IMR-90 (cell line): ENCODE measurements around the gene DOCK6. TPM values are rescaled to one million over a fixed set of nuclear protein-coding genes. Genes with fewer than 3 reads are reported as not detected.

Source experiments
- ATAC-seq: fragments of 200-7000 bp; cut with Tn5 transposase; 2 replicates; pipeline ENCODE4 v1.9.1; 2020; ENCODE audit warnings: low read depth, mild to moderate bottlenecking, moderate library complexity
- BruUV-seq: library from RNA; stranded (reverse); fragments of 400-500 nt; replicated peaks from 2 replicates; lab custom pipeline; 2021; lab: Mats Ljungman, UMichigan
- CTCF ChIA-PET: fragments of 300-600 bp; formaldehyde crosslinking; extraction: SDS; loops from one replicate; lab custom pipeline; 2021; ENCODE audit warnings: antibody characterized with exemption; lab: Yijun Ruan, JAX
- POLR2A ChIA-PET: fragments of 300-600 bp; sonication (Branson Sonifier 250); formaldehyde crosslinking; loops from one replicate; lab custom pipeline; 2022; ENCODE audit warnings: antibody characterized with exemption; ENCODE audit not compliant: unreplicated experiment; lab: Charles Lee
- DNase-seq: peaks from one replicate; pipeline ENCODE4 v3.0.0; 2013
- H2AFZ ChIP-seq: replicated peaks from 2 replicates; pipeline ENCODE3; 2013; ENCODE audit warnings: low read length, mild to moderate bottlenecking; ENCODE audit not compliant: poor library complexity
- H2AK5ac ChIP-seq: 2 replicates; pipeline ENCODE4 v1.6.1; 2013; ENCODE audit warnings: low read depth, low read length, inconsistent platforms
- H2AK9ac ChIP-seq: replicated peaks from 2 replicates; pipeline ENCODE3; 2013; ENCODE audit warnings: mild to moderate bottlenecking, low read depth, low read length, moderate library complexity; ENCODE audit not compliant: poor library complexity
- H2BK120ac ChIP-seq: 2 replicates; pipeline ENCODE4 v1.6.1; 2013; ENCODE audit warnings: low read depth, low read length, inconsistent platforms
- H2BK15ac ChIP-seq: 3 replicates; pipeline ENCODE4 v1.6.1; 2013; ENCODE audit warnings: low read depth, low read length, inconsistent platforms
- H2BK20ac ChIP-seq: 2 replicates; pipeline ENCODE4 v1.6.1; 2013; ENCODE audit warnings: low read depth, mild to moderate bottlenecking, inconsistent platforms, low read length, moderate library complexity
- H2BK5ac ChIP-seq: 2 replicates; pipeline ENCODE4 v1.6.1; 2013; ENCODE audit warnings: mild to moderate bottlenecking, low read depth, low read length, inconsistent platforms; ENCODE audit not compliant: poor library complexity, severe bottlenecking
- H3K14ac ChIP-seq: replicated peaks from 2 replicates; pipeline ENCODE4 v1.6.1; 2013; ENCODE audit warnings: low read depth, low read length, inconsistent platforms
- H3K18ac ChIP-seq: 2 replicates; pipeline ENCODE4 v1.6.1; 2013; ENCODE audit warnings: low read depth, low read length, control low read depth
- H3K23ac ChIP-seq: 2 replicates; pipeline ENCODE4 v1.6.1; 2013; ENCODE audit warnings: low read depth, low read length, inconsistent platforms
- H3K27ac ChIP-seq: 2 replicates; pipeline ENCODE4 v1.5.1; 2013; ENCODE audit warnings: mild to moderate bottlenecking, control low read depth, low read length; ENCODE audit not compliant: insufficient read depth
- H3K27me3 ChIP-seq: 2 replicates; pipeline ENCODE4 v1.6.1; 2013; ENCODE audit warnings: low read length; ENCODE audit not compliant: control insufficient read depth, insufficient read depth
- H3K36me3 ChIP-seq: 2 replicates; pipeline ENCODE4 v1.6.1; 2013; ENCODE audit warnings: low read length, mixed read lengths; ENCODE audit not compliant: control insufficient read depth, insufficient read depth
- H3K4ac ChIP-seq: 2 replicates; pipeline ENCODE4 v1.6.1; 2013; ENCODE audit warnings: low read depth, low read length, inconsistent platforms
- H3K4me1 ChIP-seq: 2 replicates; pipeline ENCODE4 v1.6.1; 2013; ENCODE audit warnings: low read length, mixed read lengths; ENCODE audit not compliant: control insufficient read depth, insufficient read depth
- H3K4me2 ChIP-seq: 2 replicates; pipeline ENCODE4 v1.6.1; 2013; ENCODE audit warnings: low read depth, mild to moderate bottlenecking, control low read depth, low read length, moderate library complexity
- H3K4me3 ChIP-seq: 2 replicates; pipeline ENCODE4 v1.5.1; 2013; ENCODE audit warnings: low read depth, mild to moderate bottlenecking, control low read depth, low read length, moderate library complexity; ENCODE audit not compliant: insufficient read depth
- H3K56ac ChIP-seq: 2 replicates; pipeline ENCODE4 v1.6.1; 2013; ENCODE audit warnings: low read length, inconsistent platforms; ENCODE audit not compliant: insufficient read depth; ENCODE audit errors: extremely low read depth
- H3K79me1 ChIP-seq, 2 experiments: 2 replicates each; pipeline ENCODE4 v1.6.1; 2013; ENCODE audit warnings: low read length in 2 of 2, inconsistent platforms in 1 of 2, low read depth in 1 of 2
- H3K9ac ChIP-seq: 2 replicates; pipeline ENCODE4 v1.6.1; 2013; ENCODE audit warnings: low read depth, low read length, control low read depth
- H3K9me1 ChIP-seq: 2 replicates; pipeline ENCODE4 v1.6.1; 2013; ENCODE audit warnings: low read length, inconsistent platforms; ENCODE audit not compliant: insufficient read depth
- H3K9me3 ChIP-seq: 2 replicates; pipeline ENCODE4 v1.6.1; 2013; ENCODE audit warnings: low read length; ENCODE audit not compliant: control insufficient read depth, insufficient read depth
- H4K20me1 ChIP-seq: 2 replicates; pipeline ENCODE4 v1.6.1; 2013; ENCODE audit warnings: low read length, inconsistent platforms; ENCODE audit not compliant: insufficient read depth
- H4K5ac ChIP-seq: 2 replicates; pipeline ENCODE4 v1.6.1; 2013; ENCODE audit warnings: mild to moderate bottlenecking, low read depth, low read length, control low read depth
- H4K8ac ChIP-seq, 2 experiments: 2 replicates each; pipeline ENCODE4 v1.6.1; 2013; ENCODE audit warnings: low read depth in 2 of 2, low read length in 2 of 2, control low read depth in 1 of 2, inconsistent platforms in 1 of 2
- H4K91ac ChIP-seq: 2 replicates; pipeline ENCODE4 v1.6.1; 2013; ENCODE audit warnings: low read depth, low read length, inconsistent platforms; ENCODE audit not compliant: insufficient read depth
- POLR2A ChIP-seq: IDR thresholded peaks from 2 replicates; pipeline ENCODE4 v1.6.1; 2012; ENCODE audit warnings: mild to moderate bottlenecking, low read depth, low read length
- WGBS, 2 experiments: methylation state at CpG; one replicate each; pipeline versions ENCODE4 v1.1.5 to v1.1.7; 2013; ENCODE audit warnings: missing lambda C conversion rate in 2 of 2; ENCODE audit not compliant: insufficient read length in 1 of 2; ENCODE audit errors: extremely low coverage in 2 of 2; 5-methylcytosine and 5-hydroxymethylcytosine counted together
- dilution Hi-C: fragments of 300-500 bp; cut with HindIII; formaldehyde crosslinking; loops from one replicate; pipeline ENCODE4 v1.14.3; 2018; ENCODE audit warnings: low sequenced_read_pairs; ENCODE audit not compliant: unreplicated experiment
- in situ Hi-C: fragments of 300-500 bp; cut with MboI; formaldehyde crosslinking; loops from 3 replicates; pipeline ENCODE4 v1.14.3; 2019; ENCODE audit warnings: low sequenced_read_pairs, inconsistent platforms, mixed read lengths
- intact Hi-C: fragments of 100-400 bp; cut with micrococcal nuclease; formaldehyde crosslinking; loops from 2 replicates; pipeline ENCODE4 v1.10.0; 2022
- polyA plus RNA-seq, 3 experiments: library from polyadenylated mRNA; depleted of rRNA; stranded (reverse); fragments of >200 nt; gene quantifications; 2 replicates each; pipeline ENCODE4 v1.2.3, GENCODE V29; 2012; ENCODE audit warnings: low replicate concordance in 1 of 3
- total RNA-seq: library from RNA; depleted of rRNA; stranded (reverse); fragments of >200 nt; gene quantifications from 2 replicates; pipeline ENCODE4 v1.2.3, GENCODE V29; 2012

DOCK6 gene
- total and polyA plus RNA-seq, 2 of the 4 experiments (the other 2 are of a cell fraction) = 5.0 to 18.4 TPM

DNA sequence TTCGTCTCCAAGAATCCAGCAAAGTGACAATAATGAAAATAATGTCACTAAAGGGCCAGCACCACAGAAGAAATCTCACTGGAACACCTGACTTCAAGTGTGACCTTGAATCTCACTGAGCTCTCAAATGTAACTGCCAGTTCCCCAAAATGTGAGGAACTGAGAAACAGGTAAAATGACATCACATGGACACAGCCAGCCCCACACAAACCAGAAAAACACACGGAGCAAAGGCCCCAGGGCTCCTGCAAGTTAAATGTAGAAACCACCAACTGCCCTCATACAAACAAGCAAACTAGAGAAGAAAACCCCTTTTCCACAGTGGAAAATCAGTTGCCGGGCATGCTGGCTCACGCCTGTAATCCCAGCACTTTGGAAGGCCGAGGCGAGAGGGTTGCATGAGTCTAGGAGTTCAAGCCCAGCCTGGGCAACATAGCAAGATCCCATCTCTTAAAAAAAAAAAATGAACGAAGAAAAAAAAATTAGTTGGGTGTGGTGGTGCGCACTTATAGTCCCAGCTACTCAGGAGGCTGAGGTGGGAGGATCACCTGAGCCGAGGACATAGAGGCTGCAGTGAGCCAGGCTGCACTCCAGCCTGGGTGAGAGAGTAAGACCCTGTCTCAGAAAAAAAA, 56.3 kb downstream of the DOCK6 start:
- no CpG with 5 or more reads among the region's 9 CpGs for whole genome bisulfite sequencing, 2 experiments
- Histone ChIP-seq H3K4me2 (no peak overlapping the region), H3K9me3 (no peaks in the 10 kb centered on the region), H2BK15ac (no peak overlapping the region; the same call in 2 of the 3 replicates), H3K27ac (no peak overlapping the region), H3K4ac (no peak overlapping the region), H2AFZ (no peak overlapping the region), H4K20me1 (peaks cover 19% of the 10 kb centered on the region; the same call in 1 of the 2 replicates), H2AK5ac (no peak overlapping the region), H3K14ac (no peak overlapping the region), H2BK20ac (no peak overlapping the region), H3K4me3 (no peak overlapping the region), H3K9me1 (peaks cover 27% of the 10 kb centered on the region), H3K9ac (no peak overlapping the region), H3K18ac (no peak overlapping the region), H3K56ac (no peak overlapping the region), H2BK5ac (no peak overlapping the region), H4K91ac (no peak overlapping the region), H3K79me1 (peaks cover 8 to 17% of the 10 kb centered on the region in 2 experiments; a peak in 3 of 4 replicates), H3K23ac (no peak overlapping the region), H2BK120ac (no peak overlapping the region), H3K36me3 (peaks cover 21% of the 10 kb centered on the region; the same call in 1 of the 2 replicates), H3K4me1 (peaks cover 13% of the 10 kb centered on the region), H4K8ac (no peak overlapping the region), H4K5ac (no peak overlapping the region), H3K27me3 (no peaks in the 10 kb centered on the region), H2AK9ac (no peak overlapping the region)
- POLR2A ChIA-PET = no interaction called here
- no TSS peak for BruUV-seq
- dilution Hi-C loops (no loop called here), in situ Hi-C loops (loop anchor here (10.0 kb wide), 1 partner anchor 171 kb away; no protein-coding TSS in a partner anchor), intact Hi-C loops (no loop called here)
- DNase-seq (no peak), ATAC-seq (no peak)
- CTCF ChIA-PET = no interaction called here
- no peak for TF ChIP-seq POLR2A
